ENCODE measurements around the gene HOXC4.

DNA sequence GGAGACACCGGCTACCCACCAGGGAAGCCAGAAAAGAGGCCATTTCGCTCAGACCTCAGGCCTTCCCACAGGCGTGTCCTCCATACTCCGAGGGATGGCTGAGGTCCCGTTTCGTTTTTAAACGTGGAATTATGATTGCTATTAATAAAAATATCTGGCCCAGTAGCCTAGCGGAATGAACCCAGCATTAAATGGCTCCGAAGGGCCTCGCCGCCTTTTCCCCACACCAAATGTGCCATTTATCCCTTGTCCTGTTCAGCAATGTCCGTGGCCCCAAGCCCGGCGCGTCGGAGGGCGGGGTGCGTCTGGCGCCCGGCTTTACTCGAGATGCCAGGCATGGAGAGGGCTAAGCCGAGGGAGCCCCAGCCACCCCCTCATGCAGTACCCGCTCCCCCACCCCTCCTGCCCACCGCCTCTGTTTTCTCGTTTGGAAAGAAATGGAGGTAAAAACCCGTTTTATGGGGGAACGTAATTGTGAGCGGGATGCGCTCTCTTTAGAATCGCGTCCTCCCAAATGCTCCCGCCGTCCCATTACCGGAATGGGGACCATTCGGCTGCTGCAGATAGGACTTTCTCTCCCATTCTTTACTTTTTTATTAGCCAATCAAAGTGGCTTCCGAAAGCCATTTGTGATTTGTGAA is 39.1 kb upstream of the HOXC4 start:
- TF ChIP-seq, protein P1, sequence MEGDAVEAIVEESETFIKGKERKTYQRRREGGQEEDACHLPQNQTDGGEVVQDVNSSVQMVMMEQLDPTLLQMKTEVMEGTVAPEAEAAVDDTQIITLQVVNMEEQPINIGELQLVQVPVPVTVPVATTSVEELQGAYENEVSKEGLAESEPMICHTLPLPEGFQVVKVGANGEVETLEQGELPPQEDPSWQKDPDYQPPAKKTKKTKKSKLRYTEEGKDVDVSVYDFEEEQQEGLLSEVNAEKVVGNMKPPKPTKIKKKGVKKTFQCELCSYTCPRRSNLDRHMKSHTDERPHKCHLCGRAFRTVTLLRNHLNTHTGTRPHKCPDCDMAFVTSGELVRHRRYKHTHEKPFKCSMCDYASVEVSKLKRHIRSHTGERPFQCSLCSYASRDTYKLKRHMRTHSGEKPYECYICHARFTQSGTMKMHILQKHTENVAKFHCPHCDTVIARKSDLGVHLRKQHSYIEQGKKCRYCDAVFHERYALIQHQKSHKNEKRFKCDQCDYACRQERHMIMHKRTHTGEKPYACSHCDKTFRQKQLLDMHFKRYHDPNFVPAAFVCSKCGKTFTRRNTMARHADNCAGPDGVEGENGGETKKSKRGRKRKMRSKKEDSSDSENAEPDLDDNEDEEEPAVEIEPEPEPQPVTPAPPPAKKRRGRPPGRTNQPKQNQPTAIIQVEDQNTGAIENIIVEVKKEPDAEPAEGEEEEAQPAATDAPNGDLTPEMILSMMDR (conservative IDR thresholded peaks at IDR 0.05 in 1 of 2, IDR thresholded peaks at IDR 0.05 in 1 of 2; ENCODE audit: low read depth in 1 of 2, low read length in 2 of 2), result no peak
- peak; percentile 68 for TF ChIP-seq EZH2 (IDR thresholded peaks at IDR 0.05; ENCODE audit: low read length, missing control alignments)

All from fibroblast of lung (primary cell).